K562 (cell line): ENCODE measurements around the gene DNASE2. TPM values are rescaled to one million over a fixed set of nuclear protein-coding genes. Genes with fewer than 3 reads are reported as not detected.

Experiments
- AFF1 ChIP-seq, 2 experiments: fragments of 450-650 bp; IDR thresholded peaks; 2 replicates each; pipeline ENCODE4 v1.6.1; 2018; ENCODE audit warnings: mild to moderate bottlenecking in 2 of 2, low read depth in 1 of 2; ENCODE audit not compliant: partially characterized antibody in 2 of 2
- ASH1L ChIP-seq: fragments of 450-650 bp; IDR thresholded peaks from 2 replicates; pipeline ENCODE4 v1.6.1; 2018; ENCODE audit warnings: borderline replicate concordance, mild to moderate bottlenecking, low read depth; ENCODE audit not compliant: partially characterized antibody
- BACH1 ChIP-seq: fragments of 200-800 bp; sonication (Bioruptor generic); IDR thresholded peaks from 2 replicates; pipeline ENCODE4 v1.6.1; 2016; ENCODE audit warnings: missing genetic modification characterization, missing compliant biosample characterization
- BRD9 ChIP-seq: fragments of 450-650 bp; IDR thresholded peaks from 2 replicates; pipeline ENCODE4 v1.6.1; 2018; ENCODE audit warnings: low read depth; ENCODE audit not compliant: partially characterized antibody
- CREM ChIP-seq: IDR thresholded peaks from 2 replicates; pipeline ENCODE4 v1.6.1; 2014; ENCODE audit warnings: antibody characterized with exemption, low read depth
- ETV5 ChIP-seq: sonication (generic); formaldehyde crosslinking; IDR thresholded peaks from 2 replicates; pipeline ENCODE4 v1.4.0; 2020; ENCODE audit warnings: low read depth, mild to moderate bottlenecking, missing genetic modification reagents
- GABPB2 ChIP-seq: fragments of 250-450 bp; sonication (Bioruptor Pico); conservative IDR thresholded peaks from 2 replicates; pipeline ENCODE4 v1.5.1; 2021; ENCODE audit warnings: mild to moderate bottlenecking
- HNRNPLL ChIP-seq: fragments of 200-400 bp; formaldehyde crosslinking; IDR thresholded peaks from 2 replicates; pipeline ENCODE4 v1.6.1; 2017; ENCODE audit warnings: low read length, low read depth, mild to moderate bottlenecking; ENCODE audit not compliant: poor library complexity, severe bottlenecking
- KDM5B ChIP-seq: fragments of 200-600 bp; sonication (generic); IDR thresholded peaks from 2 replicates; pipeline ENCODE4 v1.6.1; 2012; ENCODE audit warnings: low read depth, mild to moderate bottlenecking, moderate library complexity, low read length, control low read depth, inconsistent platforms; ENCODE audit not compliant: insufficient replicate concordance
- NFRKB ChIP-seq: fragments of 450-650 bp; IDR thresholded peaks from 2 replicates; pipeline ENCODE4 v1.6.1; 2016; ENCODE audit warnings: low read depth
- PHB ChIP-seq: fragments of 250-450 bp; sonication (Bioruptor Pico); IDR thresholded peaks from 2 replicates; pipeline ENCODE4 v1.5.0; 2021
- POLR2AphosphoS5 ChIP-seq: IDR thresholded peaks from 2 replicates; pipeline ENCODE4 v1.6.1; 2011; ENCODE audit warnings: mild to moderate bottlenecking, low read depth, low read length, moderate library complexity; ENCODE audit not compliant: control insufficient read depth, insufficient read depth
- POLR2G ChIP-seq: fragments of 200-400 bp; formaldehyde crosslinking; IDR thresholded peaks from 2 replicates; pipeline ENCODE4 v1.6.1; 2017; ENCODE audit warnings: low read depth, mild to moderate bottlenecking, antibody characterized with exemption, low read length, moderate library complexity
- SREBF2 ChIP-seq: sonication (generic); formaldehyde crosslinking; IDR thresholded peaks from 2 replicates; pipeline ENCODE4 v1.4.0; 2020; ENCODE audit warnings: mild to moderate bottlenecking, missing genetic modification reagents
- TAF7 ChIP-seq: fragments of 450-650 bp; IDR thresholded peaks from 2 replicates; pipeline ENCODE4 v1.6.1; 2016; ENCODE audit warnings: missing genetic modification characterization, missing compliant biosample characterization
- ZNF133 ChIP-seq: fragments of 250-450 bp; sonication (Bioruptor Pico); IDR thresholded peaks from 2 replicates; pipeline ENCODE4 v1.4.0; 2020; ENCODE audit warnings: mild to moderate bottlenecking
- polyA plus RNA-seq, 8 experiments: library from polyadenylated mRNA; depleted of rRNA in 4 of 8; stranded (reverse) in 5 of 8; unstranded in 3 of 8; fragments of >200 nt; fragmentation: Nextera tagmentation in 2 of 8; fragmentation: Illumina TruSeq in 1 of 8; extraction: Ambion mirVana in 2 of 8; extraction: Trizol in 1 of 8; gene quantifications; 2 replicates each; pipeline versions ENCODE4 v1.2.1 to v1.2.3, GENCODE V29; 2011 to 2014; ENCODE audit warnings: inconsistent platforms in 1 of 8, missing spikeins in 1 of 8
- total RNA-seq, 7 experiments: library from RNA; depleted of rRNA in 6 of 7; stranded (reverse); fragments of >200 nt in 6 of 7; fragmentation: Illumina TruSeq in 2 of 7; extraction: Trizol in 2 of 7; gene quantifications; 2 replicates each; pipeline versions ENCODE4 v1.2.1 to v1.2.3, GENCODE V29; 2011 to 2021; ENCODE audit warnings: low replicate concordance in 1 of 7
- TF ChIP-seq, protein P1 (sequence below): sonication (generic); formaldehyde crosslinking; IDR thresholded peaks from 2 replicates; pipeline ENCODE4 v1.8.1; 2022; ENCODE audit warnings: missing genetic modification reagents
- TF ChIP-seq, protein P2 (sequence below): fragments of 250-450 bp; sonication (Bioruptor Pico); IDR thresholded peaks from 2 replicates; pipeline ENCODE4 v1.5.1; 2021; ENCODE audit warnings: mild to moderate bottlenecking
- TF ChIP-seq, protein P3 (sequence below), 2 experiments: fragments of 450-650 bp in 1 of 2; sonication (generic) in 1 of 2; formaldehyde crosslinking; conservative IDR thresholded peaks; 2 replicates each; pipeline versions ENCODE4 v1.4.0 to v1.8.1; 2020 to 2022; ENCODE audit warnings: mild to moderate bottlenecking in 1 of 2, missing genetic modification reagents in 1 of 2

The DNASE2 gene
- total and polyA plus RNA-seq, 9 of the 15 experiments (the other 6 are each of a cell fraction or from before 2014, with no cell fraction given) = 4.4 to 27.0 (median 20.2) TPM

DNA sequence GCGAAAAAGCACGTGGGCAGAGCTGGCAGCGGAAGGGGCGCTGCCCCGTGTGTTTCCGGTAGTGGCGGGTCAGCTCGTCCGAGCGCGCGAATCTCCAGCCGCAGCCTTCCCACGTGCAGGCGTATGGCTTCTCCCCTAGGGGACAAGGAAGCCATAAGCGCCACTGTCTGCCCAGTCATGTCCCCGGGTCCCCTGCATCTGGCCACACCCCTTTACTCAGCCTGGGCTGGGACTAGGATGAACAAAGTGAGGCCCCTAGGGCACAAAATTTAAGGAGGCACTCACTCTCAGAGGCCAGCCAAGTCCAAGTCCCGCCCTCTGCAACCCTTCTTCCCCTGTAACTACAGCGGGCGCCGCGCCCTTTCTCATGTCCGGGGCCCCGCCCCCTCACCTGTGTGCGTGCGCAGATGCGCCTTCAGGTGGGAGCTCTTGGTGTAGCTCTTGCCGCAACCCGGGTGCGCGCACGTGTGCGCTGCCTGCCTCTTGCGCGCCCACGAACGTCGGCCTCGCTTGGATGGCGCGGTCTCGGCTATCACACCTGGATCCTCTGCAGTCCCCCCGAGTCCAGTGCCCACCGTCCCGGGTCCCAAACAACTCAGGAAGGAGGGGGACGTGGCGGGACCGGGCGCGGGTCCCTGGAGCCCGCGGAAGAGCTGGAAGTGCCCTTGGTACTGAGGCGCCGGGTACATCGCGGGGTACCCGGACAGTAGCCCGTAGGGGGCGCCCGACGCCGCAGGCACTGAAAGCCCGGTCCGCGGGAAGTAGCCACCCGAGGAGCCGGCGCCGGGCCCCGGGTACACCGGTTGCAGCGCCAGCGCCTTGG is 3.9 kb upstream of the DNASE2 start (continued):
- TF ChIP-seq NFRKB (peak; percentile 71; the same call in 1 of the 2 replicates), ZNF133 (CRISPR knock-in tag) (no peak), SREBF2 (CRISPR knock-in tag) (no peak), AFF1 (IDR thresholded peaks at IDR 0.05; ENCODE audit: low read depth in 1 of 2, partially characterized antibody in 2 of 2) (peak in 1 of 2 experiments; percentile 47), ETV5 (peak; percentile 85; the same call in 1 of the 2 replicates), POLR2AphosphoS5 (peak; percentile 28; the same call in 1 of the 2 replicates), BRD9 (no peak), KDM5B (peak; percentile 81), BACH1 (tag) (no peak), GABPB2 (CRISPR knock-in tag) (no peak), TAF7 (tag) (no peak), CREM (peak; percentile 58), POLR2G (peak; percentile 89), ASH1L (no peak), HNRNPLL (peak; percentile 43), PHB (CRISPR knock-in tag) (peak; percentile 58; the same call in 1 of the 2 replicates)
- TF ChIP-seq, protein P1, sequence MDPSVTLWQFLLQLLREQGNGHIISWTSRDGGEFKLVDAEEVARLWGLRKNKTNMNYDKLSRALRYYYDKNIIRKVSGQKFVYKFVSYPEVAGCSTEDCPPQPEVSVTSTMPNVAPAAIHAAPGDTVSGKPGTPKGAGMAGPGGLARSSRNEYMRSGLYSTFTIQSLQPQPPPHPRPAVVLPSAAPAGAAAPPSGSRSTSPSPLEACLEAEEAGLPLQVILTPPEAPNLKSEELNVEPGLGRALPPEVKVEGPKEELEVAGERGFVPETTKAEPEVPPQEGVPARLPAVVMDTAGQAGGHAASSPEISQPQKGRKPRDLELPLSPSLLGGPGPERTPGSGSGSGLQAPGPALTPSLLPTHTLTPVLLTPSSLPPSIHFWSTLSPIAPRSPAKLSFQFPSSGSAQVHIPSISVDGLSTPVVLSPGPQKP (CRISPR knock-in tag) = no peak
- TF ChIP-seq, protein P2, sequence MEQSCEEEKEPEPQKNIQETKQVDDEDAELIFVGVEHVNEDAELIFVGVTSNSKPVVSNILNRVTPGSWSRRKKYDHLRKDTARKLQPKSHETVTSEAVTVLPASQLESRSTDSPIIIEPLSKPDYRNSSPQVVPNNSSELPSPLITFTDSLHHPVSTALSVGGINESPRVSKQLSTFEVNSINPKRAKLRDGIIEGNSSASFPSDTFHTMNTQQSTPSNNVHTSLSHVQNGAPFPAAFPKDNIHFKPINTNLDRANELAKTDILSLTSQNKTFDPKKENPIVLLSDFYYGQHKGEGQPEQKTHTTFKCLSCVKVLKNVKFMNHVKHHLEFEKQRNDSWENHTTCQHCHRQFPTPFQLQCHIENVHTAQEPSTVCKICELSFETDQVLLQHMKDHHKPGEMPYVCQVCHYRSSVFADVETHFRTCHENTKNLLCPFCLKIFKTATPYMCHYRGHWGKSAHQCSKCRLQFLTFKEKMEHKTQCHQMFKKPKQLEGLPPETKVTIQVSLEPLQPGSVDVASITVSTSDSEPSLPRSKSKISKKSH (CRISPR knock-in tag) = no peak
- TF ChIP-seq, protein P3, sequence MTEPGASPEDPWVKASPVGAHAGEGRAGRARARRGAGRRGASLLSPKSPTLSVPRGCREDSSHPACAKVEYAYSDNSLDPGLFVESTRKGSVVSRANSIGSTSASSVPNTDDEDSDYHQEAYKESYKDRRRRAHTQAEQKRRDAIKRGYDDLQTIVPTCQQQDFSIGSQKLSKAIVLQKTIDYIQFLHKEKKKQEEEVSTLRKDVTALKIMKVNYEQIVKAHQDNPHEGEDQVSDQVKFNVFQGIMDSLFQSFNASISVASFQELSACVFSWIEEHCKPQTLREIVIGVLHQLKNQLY (CRISPR knock-in tag; conservative IDR thresholded peaks at IDR 0.05) = peak in 1 of 2 experiments; percentile 22; a peak in 1 of 4 replicates
